ENCODE measurements around the gene LRMDA. TPM values are rescaled to one million over a fixed set of nuclear protein-coding genes. Genes with fewer than 3 reads are reported as not detected.

LRMDA gene
- total RNA-seq, 1 experiment from 2014 or later = 4.8 TPM

DNA sequence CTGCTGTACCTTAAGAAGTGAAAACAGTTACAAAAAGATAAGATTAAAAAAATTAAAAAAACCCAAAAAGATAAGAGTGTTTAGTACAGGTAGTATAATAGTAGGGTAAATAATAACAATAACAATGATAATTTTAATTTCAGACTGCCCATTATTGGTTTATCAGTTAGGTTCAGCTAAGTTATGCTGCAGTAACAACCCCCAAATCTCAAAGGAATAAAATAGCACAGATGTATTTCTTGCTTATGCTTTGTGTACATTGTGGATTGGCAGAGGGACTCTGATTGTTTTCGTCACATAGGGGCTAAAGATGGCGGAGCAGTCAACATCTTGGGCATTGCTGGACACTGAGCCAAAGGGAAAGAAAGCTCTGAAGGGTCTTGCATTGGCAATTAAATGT is 264.6 kb downstream of the LRMDA start:
- ATAC-seq (no peak), DNase-seq (ENCODE audit: low read depth, low spot score) (no peak)
- CTCF ChIA-PET = no interaction called here
- Histone ChIP-seq H3K4me3 (replicated peaks in 1 of 2; ENCODE audit: low read depth in 1 of 2, low read length in 2 of 2) (no peak overlapping the region), H3K79me2 (ENCODE audit: insufficient read depth, low read length) (no peaks in the 10 kb centered on the region), H3K27me3 (ENCODE audit: insufficient read depth, low read length) (no peaks in the 10 kb centered on the region), H3K9ac (ENCODE audit: low read length) (no peak overlapping the region), H3K9me2 (ENCODE audit: insufficient read depth) (no peaks in the 10 kb centered on the region), H3K4me1 (ENCODE audit: control insufficient read depth in 1 of 2, insufficient read depth in 2 of 2, low read length in 2 of 2) (no peaks in the 10 kb centered on the region), H3K9me3 (ENCODE audit: control insufficient read depth in 1 of 2, insufficient read depth in 1 of 2, low read depth in 1 of 2, low read length in 2 of 2) (no peaks in the 10 kb centered on the region), H4K20me1 (ENCODE audit: insufficient read depth) (no peaks in the 10 kb centered on the region; the same call in 1 of the 2 replicates), H3K36me3 (ENCODE audit: control insufficient read depth in 1 of 2, insufficient read depth in 2 of 2, low read length in 2 of 2) (no peaks in the 10 kb centered on the region), H3K4me2 (ENCODE audit: low read length) (no peak overlapping the region), H2AFZ (ENCODE audit: low read depth, low read length, poor library complexity, severe bottlenecking) (no peak overlapping the region), H3K27ac (ENCODE audit: low read depth, low read length) (no peak overlapping the region)
- RAD21 ChIA-PET (ENCODE audit: low non-redundant PET in 1 of 2, low total read pairs in 2 of 2, uncharacterized antibody in 2 of 2, unreplicated experiment in 2 of 2) = no interaction called here
- TF ChIP-seq ELF1 (IDR thresholded peaks at IDR 0.05; ENCODE audit: borderline replicate concordance, low read depth) (no peak), POLR2A (IDR thresholded peaks at IDR 0.05; ENCODE audit: borderline replicate concordance, extremely low read depth, insufficient read depth, insufficient read length) (no peak), POLR2AphosphoS5 (IDR thresholded peaks at IDR 0.05; ENCODE audit: low read depth, low read length) (no peak), ZNF274 (IDR thresholded peaks at IDR 0.05; ENCODE audit: low read depth, low read length) (no peak), YY1 (IDR thresholded peaks at IDR 0.05; ENCODE audit: extremely low read depth, insufficient replicate concordance, low read depth, low read length) (no peak), TCF7L2 (IDR thresholded peaks at IDR 0.05; ENCODE audit: borderline replicate concordance, extremely low read depth, insufficient read depth, insufficient read length) (no peak), EGR1 (IDR thresholded peaks at IDR 0.05; ENCODE audit: low read depth) (no peak), SRF (IDR thresholded peaks at IDR 0.05; ENCODE audit: low read depth) (no peak), SP1 (IDR thresholded peaks at IDR 0.05; ENCODE audit: low read depth) (no peak), RAD21 (IDR thresholded peaks at IDR 0.05; ENCODE audit: low read depth) (no peak)
- TF ChIP-seq, protein P1, sequence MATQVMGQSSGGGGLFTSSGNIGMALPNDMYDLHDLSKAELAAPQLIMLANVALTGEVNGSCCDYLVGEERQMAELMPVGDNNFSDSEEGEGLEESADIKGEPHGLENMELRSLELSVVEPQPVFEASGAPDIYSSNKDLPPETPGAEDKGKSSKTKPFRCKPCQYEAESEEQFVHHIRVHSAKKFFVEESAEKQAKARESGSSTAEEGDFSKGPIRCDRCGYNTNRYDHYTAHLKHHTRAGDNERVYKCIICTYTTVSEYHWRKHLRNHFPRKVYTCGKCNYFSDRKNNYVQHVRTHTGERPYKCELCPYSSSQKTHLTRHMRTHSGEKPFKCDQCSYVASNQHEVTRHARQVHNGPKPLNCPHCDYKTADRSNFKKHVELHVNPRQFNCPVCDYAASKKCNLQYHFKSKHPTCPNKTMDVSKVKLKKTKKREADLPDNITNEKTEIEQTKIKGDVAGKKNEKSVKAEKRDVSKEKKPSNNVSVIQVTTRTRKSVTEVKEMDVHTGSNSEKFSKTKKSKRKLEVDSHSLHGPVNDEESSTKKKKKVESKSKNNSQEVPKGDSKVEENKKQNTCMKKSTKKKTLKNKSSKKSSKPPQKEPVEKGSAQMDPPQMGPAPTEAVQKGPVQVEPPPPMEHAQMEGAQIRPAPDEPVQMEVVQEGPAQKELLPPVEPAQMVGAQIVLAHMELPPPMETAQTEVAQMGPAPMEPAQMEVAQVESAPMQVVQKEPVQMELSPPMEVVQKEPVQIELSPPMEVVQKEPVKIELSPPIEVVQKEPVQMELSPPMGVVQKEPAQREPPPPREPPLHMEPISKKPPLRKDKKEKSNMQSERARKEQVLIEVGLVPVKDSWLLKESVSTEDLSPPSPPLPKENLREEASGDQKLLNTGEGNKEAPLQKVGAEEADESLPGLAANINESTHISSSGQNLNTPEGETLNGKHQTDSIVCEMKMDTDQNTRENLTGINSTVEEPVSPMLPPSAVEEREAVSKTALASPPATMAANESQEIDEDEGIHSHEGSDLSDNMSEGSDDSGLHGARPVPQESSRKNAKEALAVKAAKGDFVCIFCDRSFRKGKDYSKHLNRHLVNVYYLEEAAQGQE (IDR thresholded peaks at IDR 0.05; ENCODE audit: low read depth) = no peak
- TF ChIP-seq, protein P2, sequence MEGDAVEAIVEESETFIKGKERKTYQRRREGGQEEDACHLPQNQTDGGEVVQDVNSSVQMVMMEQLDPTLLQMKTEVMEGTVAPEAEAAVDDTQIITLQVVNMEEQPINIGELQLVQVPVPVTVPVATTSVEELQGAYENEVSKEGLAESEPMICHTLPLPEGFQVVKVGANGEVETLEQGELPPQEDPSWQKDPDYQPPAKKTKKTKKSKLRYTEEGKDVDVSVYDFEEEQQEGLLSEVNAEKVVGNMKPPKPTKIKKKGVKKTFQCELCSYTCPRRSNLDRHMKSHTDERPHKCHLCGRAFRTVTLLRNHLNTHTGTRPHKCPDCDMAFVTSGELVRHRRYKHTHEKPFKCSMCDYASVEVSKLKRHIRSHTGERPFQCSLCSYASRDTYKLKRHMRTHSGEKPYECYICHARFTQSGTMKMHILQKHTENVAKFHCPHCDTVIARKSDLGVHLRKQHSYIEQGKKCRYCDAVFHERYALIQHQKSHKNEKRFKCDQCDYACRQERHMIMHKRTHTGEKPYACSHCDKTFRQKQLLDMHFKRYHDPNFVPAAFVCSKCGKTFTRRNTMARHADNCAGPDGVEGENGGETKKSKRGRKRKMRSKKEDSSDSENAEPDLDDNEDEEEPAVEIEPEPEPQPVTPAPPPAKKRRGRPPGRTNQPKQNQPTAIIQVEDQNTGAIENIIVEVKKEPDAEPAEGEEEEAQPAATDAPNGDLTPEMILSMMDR (IDR thresholded peaks at IDR 0.05 in 2 of 3, conservative IDR thresholded peaks at IDR 0.05 in 1 of 3; ENCODE audit: borderline replicate concordance in 1 of 3, insufficient read depth in 1 of 3, low read depth in 2 of 3, low read length in 2 of 3) = no peak
- POLR2A ChIA-PET = no interaction called here
- intact Hi-C loops (cut with micrococcal nuclease) = no loop called here
- no TSS peak for BruUV-seq (replicated peaks)

Measured in HCT116 (cell line).